Measurements from ENCODE around the gene SORCS2.

DNA sequence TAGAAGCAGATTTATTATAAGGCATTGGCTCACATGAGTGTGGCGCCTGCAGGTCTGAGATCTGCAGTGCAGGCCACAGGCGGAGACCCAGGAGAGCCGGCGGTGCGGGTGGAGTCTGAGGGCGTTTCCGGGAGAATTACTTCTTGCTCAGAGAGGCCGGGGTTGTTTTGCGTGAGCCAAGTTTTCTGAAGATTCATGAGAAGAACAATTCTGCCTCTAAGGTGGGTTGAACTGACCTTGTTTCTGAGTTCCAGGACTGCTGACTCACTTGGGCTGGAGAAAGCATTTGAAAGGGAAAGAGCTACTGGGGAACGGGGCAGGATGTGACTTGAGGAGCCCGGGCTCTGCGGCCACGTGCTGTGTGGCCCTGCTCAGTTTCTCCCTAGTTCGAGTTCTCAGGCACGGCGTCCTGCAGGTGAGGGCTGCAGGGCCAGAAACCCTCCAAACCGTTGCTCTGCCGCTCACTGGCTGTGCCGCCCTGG lies 36.7 kb upstream of the SORCS2 start:
- TF ChIP-seq, protein P1, sequence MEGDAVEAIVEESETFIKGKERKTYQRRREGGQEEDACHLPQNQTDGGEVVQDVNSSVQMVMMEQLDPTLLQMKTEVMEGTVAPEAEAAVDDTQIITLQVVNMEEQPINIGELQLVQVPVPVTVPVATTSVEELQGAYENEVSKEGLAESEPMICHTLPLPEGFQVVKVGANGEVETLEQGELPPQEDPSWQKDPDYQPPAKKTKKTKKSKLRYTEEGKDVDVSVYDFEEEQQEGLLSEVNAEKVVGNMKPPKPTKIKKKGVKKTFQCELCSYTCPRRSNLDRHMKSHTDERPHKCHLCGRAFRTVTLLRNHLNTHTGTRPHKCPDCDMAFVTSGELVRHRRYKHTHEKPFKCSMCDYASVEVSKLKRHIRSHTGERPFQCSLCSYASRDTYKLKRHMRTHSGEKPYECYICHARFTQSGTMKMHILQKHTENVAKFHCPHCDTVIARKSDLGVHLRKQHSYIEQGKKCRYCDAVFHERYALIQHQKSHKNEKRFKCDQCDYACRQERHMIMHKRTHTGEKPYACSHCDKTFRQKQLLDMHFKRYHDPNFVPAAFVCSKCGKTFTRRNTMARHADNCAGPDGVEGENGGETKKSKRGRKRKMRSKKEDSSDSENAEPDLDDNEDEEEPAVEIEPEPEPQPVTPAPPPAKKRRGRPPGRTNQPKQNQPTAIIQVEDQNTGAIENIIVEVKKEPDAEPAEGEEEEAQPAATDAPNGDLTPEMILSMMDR (conservative IDR thresholded peaks at IDR 0.05; ENCODE audit: low read depth, low read length), result no peak
- TF ChIP-seq EZH2 (IDR thresholded peaks at IDR 0.05; ENCODE audit: borderline replicate concordance, low read depth, low read length, poor library complexity, severe bottlenecking), result no peak

Data from A673 (cell line).